IMR-90 (cell line): ENCODE measurements around the gene WDFY2. TPM values are rescaled to one million over a fixed set of nuclear protein-coding genes. Genes with fewer than 3 reads are reported as not detected.

ENCODE experiments used
- ATAC-seq: fragments of 200-7000 bp; cut with Tn5 transposase; 2 replicates; pipeline ENCODE4 v1.9.1; 2020; ENCODE audit warnings: low read depth, mild to moderate bottlenecking, moderate library complexity
- BruUV-seq: library from RNA; stranded (reverse); fragments of 400-500 nt; replicated peaks from 2 replicates; lab custom pipeline; 2021; lab: Mats Ljungman, UMichigan
- CTCF ChIA-PET: fragments of 300-600 bp; formaldehyde crosslinking; extraction: SDS; loops from one replicate; lab custom pipeline; 2021; ENCODE audit warnings: antibody characterized with exemption; lab: Yijun Ruan, JAX
- POLR2A ChIA-PET: fragments of 300-600 bp; sonication (Branson Sonifier 250); formaldehyde crosslinking; loops from one replicate; lab custom pipeline; 2022; ENCODE audit warnings: antibody characterized with exemption; ENCODE audit not compliant: unreplicated experiment; lab: Charles Lee
- DNase-seq: peaks from one replicate; pipeline ENCODE4 v3.0.0; 2013
- H2AFZ ChIP-seq: replicated peaks from 2 replicates; pipeline ENCODE3; 2013; ENCODE audit warnings: low read length, mild to moderate bottlenecking; ENCODE audit not compliant: poor library complexity
- H2AK5ac ChIP-seq: 2 replicates; pipeline ENCODE4 v1.6.1; 2013; ENCODE audit warnings: low read depth, low read length, inconsistent platforms
- H2AK9ac ChIP-seq: replicated peaks from 2 replicates; pipeline ENCODE3; 2013; ENCODE audit warnings: mild to moderate bottlenecking, low read depth, low read length, moderate library complexity; ENCODE audit not compliant: poor library complexity
- H2BK120ac ChIP-seq: 2 replicates; pipeline ENCODE4 v1.6.1; 2013; ENCODE audit warnings: low read depth, low read length, inconsistent platforms
- H2BK15ac ChIP-seq: 3 replicates; pipeline ENCODE4 v1.6.1; 2013; ENCODE audit warnings: low read depth, low read length, inconsistent platforms
- H2BK20ac ChIP-seq: 2 replicates; pipeline ENCODE4 v1.6.1; 2013; ENCODE audit warnings: low read depth, mild to moderate bottlenecking, inconsistent platforms, low read length, moderate library complexity
- H2BK5ac ChIP-seq: 2 replicates; pipeline ENCODE4 v1.6.1; 2013; ENCODE audit warnings: mild to moderate bottlenecking, low read depth, low read length, inconsistent platforms; ENCODE audit not compliant: poor library complexity, severe bottlenecking
- H3K14ac ChIP-seq: replicated peaks from 2 replicates; pipeline ENCODE4 v1.6.1; 2013; ENCODE audit warnings: low read depth, low read length, inconsistent platforms
- H3K18ac ChIP-seq: 2 replicates; pipeline ENCODE4 v1.6.1; 2013; ENCODE audit warnings: low read depth, low read length, control low read depth
- H3K23ac ChIP-seq: 2 replicates; pipeline ENCODE4 v1.6.1; 2013; ENCODE audit warnings: low read depth, low read length, inconsistent platforms
- H3K27ac ChIP-seq: 2 replicates; pipeline ENCODE4 v1.5.1; 2013; ENCODE audit warnings: mild to moderate bottlenecking, control low read depth, low read length; ENCODE audit not compliant: insufficient read depth
- H3K27me3 ChIP-seq: 2 replicates; pipeline ENCODE4 v1.6.1; 2013; ENCODE audit warnings: low read length; ENCODE audit not compliant: control insufficient read depth, insufficient read depth
- H3K36me3 ChIP-seq: 2 replicates; pipeline ENCODE4 v1.6.1; 2013; ENCODE audit warnings: low read length, mixed read lengths; ENCODE audit not compliant: control insufficient read depth, insufficient read depth
- H3K4ac ChIP-seq: 2 replicates; pipeline ENCODE4 v1.6.1; 2013; ENCODE audit warnings: low read depth, low read length, inconsistent platforms
- H3K4me1 ChIP-seq: 2 replicates; pipeline ENCODE4 v1.6.1; 2013; ENCODE audit warnings: low read length, mixed read lengths; ENCODE audit not compliant: control insufficient read depth, insufficient read depth
- H3K4me2 ChIP-seq: 2 replicates; pipeline ENCODE4 v1.6.1; 2013; ENCODE audit warnings: low read depth, mild to moderate bottlenecking, control low read depth, low read length, moderate library complexity
- H3K4me3 ChIP-seq: 2 replicates; pipeline ENCODE4 v1.5.1; 2013; ENCODE audit warnings: low read depth, mild to moderate bottlenecking, control low read depth, low read length, moderate library complexity; ENCODE audit not compliant: insufficient read depth
- H3K56ac ChIP-seq: 2 replicates; pipeline ENCODE4 v1.6.1; 2013; ENCODE audit warnings: low read length, inconsistent platforms; ENCODE audit not compliant: insufficient read depth; ENCODE audit errors: extremely low read depth
- H3K79me1 ChIP-seq, 2 experiments: 2 replicates each; pipeline ENCODE4 v1.6.1; 2013; ENCODE audit warnings: low read length in 2 of 2, inconsistent platforms in 1 of 2, low read depth in 1 of 2
- H3K9ac ChIP-seq: 2 replicates; pipeline ENCODE4 v1.6.1; 2013; ENCODE audit warnings: low read depth, low read length, control low read depth
- H3K9me1 ChIP-seq: 2 replicates; pipeline ENCODE4 v1.6.1; 2013; ENCODE audit warnings: low read length, inconsistent platforms; ENCODE audit not compliant: insufficient read depth
- H3K9me3 ChIP-seq: 2 replicates; pipeline ENCODE4 v1.6.1; 2013; ENCODE audit warnings: low read length; ENCODE audit not compliant: control insufficient read depth, insufficient read depth
- H4K20me1 ChIP-seq: 2 replicates; pipeline ENCODE4 v1.6.1; 2013; ENCODE audit warnings: low read length, inconsistent platforms; ENCODE audit not compliant: insufficient read depth
- H4K5ac ChIP-seq: 2 replicates; pipeline ENCODE4 v1.6.1; 2013; ENCODE audit warnings: mild to moderate bottlenecking, low read depth, low read length, control low read depth
- H4K8ac ChIP-seq, 2 experiments: 2 replicates each; pipeline ENCODE4 v1.6.1; 2013; ENCODE audit warnings: low read depth in 2 of 2, low read length in 2 of 2, control low read depth in 1 of 2, inconsistent platforms in 1 of 2
- H4K91ac ChIP-seq: 2 replicates; pipeline ENCODE4 v1.6.1; 2013; ENCODE audit warnings: low read depth, low read length, inconsistent platforms; ENCODE audit not compliant: insufficient read depth
- BHLHE40 ChIP-seq: fragments of 150-350 bp; IDR thresholded peaks from 2 replicates; pipeline ENCODE4 v1.6.1; 2016; ENCODE audit warnings: mild to moderate bottlenecking, low read depth, low read length
- CEBPB ChIP-seq: IDR thresholded peaks from 2 replicates; pipeline ENCODE4 v1.6.1; 2012; ENCODE audit warnings: low read depth, low read length, improper control_type of control experiment
- ELK1 ChIP-seq: fragments of 150-350 bp; IDR thresholded peaks from 2 replicates; pipeline ENCODE4 v1.6.1; 2016; ENCODE audit warnings: low read depth, mild to moderate bottlenecking, low read length, moderate library complexity, borderline replicate concordance
- FOS ChIP-seq: fragments of 150-350 bp; IDR thresholded peaks from 2 replicates; pipeline ENCODE4 v1.6.1; 2016; ENCODE audit warnings: low read depth, low read length
- MAFK ChIP-seq: IDR thresholded peaks from 2 replicates; pipeline ENCODE4 v1.6.1; 2012; ENCODE audit warnings: low read depth, low read length, improper control_type of control experiment
- MAZ ChIP-seq: IDR thresholded peaks from 2 replicates; pipeline ENCODE4 v1.6.1; 2012; ENCODE audit warnings: low read depth, mild to moderate bottlenecking, low read length, improper control_type of control experiment, moderate library complexity, borderline replicate concordance
- NFE2L2 ChIP-seq: fragments of 150-350 bp; IDR thresholded peaks from 2 replicates; pipeline ENCODE4 v1.6.1; 2016; ENCODE audit warnings: low read depth, mild to moderate bottlenecking, low read length
- POLR2A ChIP-seq: IDR thresholded peaks from 2 replicates; pipeline ENCODE4 v1.6.1; 2012; ENCODE audit warnings: mild to moderate bottlenecking, low read depth, low read length
- RAD21 ChIP-seq: IDR thresholded peaks from 2 replicates; pipeline ENCODE4 v1.6.1; 2012; ENCODE audit warnings: low read length, improper control_type of control experiment
- RFX5 ChIP-seq: IDR thresholded peaks from 2 replicates; pipeline ENCODE4 v1.8.0; 2012; ENCODE audit warnings: low read depth, mild to moderate bottlenecking, low read length, moderate library complexity
- SMC3 ChIP-seq: fragments of 150-350 bp; IDR thresholded peaks from 2 replicates; pipeline ENCODE4 v1.6.1; 2016; ENCODE audit warnings: low read depth, mild to moderate bottlenecking, antibody characterized with exemption, low read length, moderate library complexity
- WGBS, 2 experiments: methylation state at CpG; one replicate each; pipeline versions ENCODE4 v1.1.5 to v1.1.7; 2013; ENCODE audit warnings: missing lambda C conversion rate in 2 of 2; ENCODE audit not compliant: insufficient read length in 1 of 2; ENCODE audit errors: extremely low coverage in 2 of 2; 5-methylcytosine and 5-hydroxymethylcytosine counted together
- dilution Hi-C: fragments of 300-500 bp; cut with HindIII; formaldehyde crosslinking; loops from one replicate; pipeline ENCODE4 v1.14.3; 2018; ENCODE audit warnings: low sequenced_read_pairs; ENCODE audit not compliant: unreplicated experiment
- in situ Hi-C: fragments of 300-500 bp; cut with MboI; formaldehyde crosslinking; loops from 3 replicates; pipeline ENCODE4 v1.14.3; 2019; ENCODE audit warnings: low sequenced_read_pairs, inconsistent platforms, mixed read lengths
- intact Hi-C: fragments of 100-400 bp; cut with micrococcal nuclease; formaldehyde crosslinking; loops from 2 replicates; pipeline ENCODE4 v1.10.0; 2022
- polyA plus RNA-seq, 3 experiments: library from polyadenylated mRNA; depleted of rRNA; stranded (reverse); fragments of >200 nt; gene quantifications; 2 replicates each; pipeline ENCODE4 v1.2.3, GENCODE V29; 2012; ENCODE audit warnings: low replicate concordance in 1 of 3
- total RNA-seq: library from RNA; depleted of rRNA; stranded (reverse); fragments of >200 nt; gene quantifications from 2 replicates; pipeline ENCODE4 v1.2.3, GENCODE V29; 2012
- TF ChIP-seq, protein P1 (sequence below): fragments of 150-350 bp; IDR thresholded peaks from 2 replicates; pipeline ENCODE4 v1.6.1; 2017; ENCODE audit warnings: mild to moderate bottlenecking, antibody characterized with exemption, low read length, low read depth

Gene WDFY2
- total and polyA plus RNA-seq, 2 of the 4 experiments (the other 2 are of a cell fraction): 4.3 to 5.4 TPM

DNA sequence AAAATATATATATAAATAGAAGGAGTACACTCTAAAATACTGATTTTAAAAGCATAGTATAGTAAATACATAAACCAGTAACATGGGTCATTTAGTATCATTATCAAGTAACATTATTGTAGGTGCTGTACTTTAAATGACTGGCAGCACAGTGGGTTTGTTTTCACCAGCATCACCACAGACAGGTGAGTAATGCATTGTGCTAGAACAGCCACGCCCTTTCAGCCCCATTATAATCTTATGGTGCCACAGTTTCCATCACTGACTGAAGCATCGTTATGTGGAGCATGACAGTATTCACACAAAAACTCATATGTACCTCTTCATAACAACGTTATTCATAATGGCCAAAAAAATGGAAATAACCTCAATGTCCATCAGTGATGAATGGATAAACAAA lies 131.4 kb downstream of the WDFY2 start:
- POLR2A ChIA-PET: no interaction called here
- no TSS peak for BruUV-seq
- peak overlapping the region; percentile 49; the same call in 1 of the 3 replicates for H2BK15ac ChIP-seq
- H4K20me1 ChIP-seq: peaks cover 3% of the 10 kb centered on the region; the same call in 1 of the 2 replicates
- H3K9ac ChIP-seq: no peak overlapping the region
- dilution Hi-C loops (no loop called here), in situ Hi-C loops (no loop called here), intact Hi-C loops (no loop called here)
- H3K4ac ChIP-seq: peak overlapping the region; percentile 99; the same call in 1 of the 2 replicates
- H3K23ac ChIP-seq: no peak overlapping the region
- H4K8ac ChIP-seq: peak overlapping the region; percentile 44 to 46; a peak in 3 of 4 replicates
- H3K18ac ChIP-seq: no peak overlapping the region
- 88% methylated on average over 1 of the region's 3 CpGs; no CpG with 5 or more reads in 1 of the 2 experiments for WGBS, 2 experiments
- CTCF ChIA-PET: no interaction called here
- H3K36me3 ChIP-seq: 0 out of 2 replicates have a peak, but pooled peaks cover 1% of the 10 kb centered on the region
- peak overlapping the region; percentile 82; the same call in 1 of the 2 replicates for H2BK20ac ChIP-seq
- H3K9me3 ChIP-seq: peaks cover 2% of the 10 kb centered on the region; the same call in 1 of the 2 replicates
- peak overlapping the region; percentile 50; the same call in 1 of the 2 replicates for H4K91ac ChIP-seq
- H3K9me1 ChIP-seq: peaks cover 16% of the 10 kb centered on the region
- peak overlapping the region; percentile 83; the same call in 1 of the 2 replicates for H2AK5ac ChIP-seq
- no peak overlapping the region for H2AK9ac ChIP-seq
- no peak overlapping the region for H2AFZ ChIP-seq
- no peak overlapping the region for H2BK120ac ChIP-seq
- H3K79me1 ChIP-seq: peaks cover 25 to 39% of the 10 kb centered on the region in 2 experiments
- DNase-seq (no peak), ATAC-seq (no peak)
- peak overlapping the region; percentile 79; the same call in 1 of the 2 replicates for H3K14ac ChIP-seq
- peaks cover 4% of the 10 kb centered on the region for H3K4me1 ChIP-seq
- TF ChIP-seq MAFK (no peak), NFE2L2 (no peak), POLR2A (no peak), RFX5 (no peak), RAD21 (no peak), FOS (no peak), ELK1 (no peak), SMC3 (no peak), CEBPB (no peak), BHLHE40 (no peak), MAZ (no peak)
- TF ChIP-seq, protein P1, sequence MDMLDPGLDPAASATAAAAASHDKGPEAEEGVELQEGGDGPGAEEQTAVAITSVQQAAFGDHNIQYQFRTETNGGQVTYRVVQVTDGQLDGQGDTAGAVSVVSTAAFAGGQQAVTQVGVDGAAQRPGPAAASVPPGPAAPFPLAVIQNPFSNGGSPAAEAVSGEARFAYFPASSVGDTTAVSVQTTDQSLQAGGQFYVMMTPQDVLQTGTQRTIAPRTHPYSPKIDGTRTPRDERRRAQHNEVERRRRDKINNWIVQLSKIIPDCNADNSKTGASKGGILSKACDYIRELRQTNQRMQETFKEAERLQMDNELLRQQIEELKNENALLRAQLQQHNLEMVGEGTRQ: no peak
- no peak overlapping the region for H3K4me3 ChIP-seq
- no peak overlapping the region for H3K27ac ChIP-seq
- H4K5ac ChIP-seq: no peak overlapping the region
- H2BK5ac ChIP-seq: peak overlapping the region; percentile 99
- no peaks in the 10 kb centered on the region for H3K27me3 ChIP-seq
- no peak overlapping the region for H3K56ac ChIP-seq
- H3K4me2 ChIP-seq: no peak overlapping the region
